Erythroblast (primary cell): ENCODE data around the gene BCAN.

ENCODE experiments used
- GATA1 ChIP-seq: IDR thresholded peaks from 2 replicates; pipeline ENCODE4 v1.6.1; 2011; ENCODE audit warnings: low read depth, mild to moderate bottlenecking, control low read depth, low read length, moderate library complexity
- POLR2A ChIP-seq: IDR thresholded peaks from 2 replicates; pipeline ENCODE4 v1.6.1; 2011; ENCODE audit warnings: mild to moderate bottlenecking, low read length

GRCh38 chr1:156618853-156619581, 22.9 kb upstream of the BCAN start, which contains the start of gene HAPLN2:
- TF ChIP-seq POLR2A (no peak), GATA1 (no peak)
